ENCODE data around the gene CALR.
A peak's percentile ranks its signal among the peaks of the same experiment; 100 is the strongest.
"Not testable (repeated sequence)": the region's sequence is repeated elsewhere in the genome, so short reads cannot be mapped to it uniquely, and the experiment has no call there.

Gene CALR

DNA sequence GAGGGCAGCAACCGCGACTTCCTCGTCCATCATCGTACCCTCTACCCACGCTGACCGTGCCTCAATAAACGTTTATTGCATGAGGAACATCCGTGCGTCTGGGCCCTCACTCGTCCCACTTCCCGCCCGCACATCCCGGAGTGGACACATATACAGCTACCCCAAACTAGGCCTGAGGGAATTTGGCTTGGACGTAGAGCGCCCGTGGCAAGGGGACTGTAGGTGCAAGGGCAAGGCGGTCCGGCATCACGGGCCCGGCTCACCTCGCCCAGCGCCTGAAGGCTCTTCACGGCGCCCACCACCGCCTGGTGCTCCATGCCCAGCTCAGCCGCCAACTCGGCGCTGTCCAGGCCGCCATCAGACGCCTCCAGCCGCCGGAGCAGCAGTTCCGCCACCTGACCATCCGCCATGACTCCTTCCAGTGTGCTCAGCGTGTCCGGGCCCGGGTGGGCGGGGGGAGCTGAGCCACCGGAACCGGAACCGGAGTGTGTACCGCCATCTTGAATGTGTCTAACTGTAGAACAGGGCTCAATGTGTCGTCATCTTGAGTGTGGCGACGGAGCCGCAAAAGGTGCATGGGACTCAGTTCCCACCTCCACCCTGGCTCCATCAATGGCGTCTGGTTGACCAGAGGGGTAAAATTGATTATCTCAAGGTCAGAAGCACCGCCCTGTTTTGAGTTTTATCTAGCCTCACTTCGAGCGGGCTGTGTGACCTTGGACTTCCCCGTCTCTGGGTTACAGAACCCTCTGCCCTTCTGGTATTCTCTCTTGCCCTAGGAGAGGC lies 4.9 kb upstream of the CALR start, which contains the start of gene FARSA:
TSS of gene FARSA (minus strand) at position 425 of the 786 bp plus-strand sequence. CDS start at position 410, 15 bp downstream.
- peak; percentile 82 for DNase-seq (ENCODE audit: low read depth, low spot score)

DNA sequence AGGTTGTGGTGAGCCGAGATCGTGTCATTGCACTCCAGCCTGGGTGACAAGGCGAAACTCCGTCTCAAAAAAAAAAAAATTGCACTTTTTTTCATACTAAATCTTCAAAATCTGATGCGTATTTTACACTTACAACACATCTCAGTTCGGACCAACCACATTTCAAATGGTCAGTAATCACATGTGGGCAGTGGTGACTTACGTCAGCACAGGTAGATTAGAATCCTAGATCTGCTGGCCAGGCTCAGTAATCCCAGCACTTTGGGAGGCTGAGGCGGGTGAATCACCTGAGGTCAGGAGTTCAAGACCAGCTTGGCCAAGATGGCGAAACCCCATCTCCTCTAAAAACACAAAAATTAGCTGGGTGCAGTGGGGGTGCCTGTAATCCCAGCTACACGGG lies 3.3 kb upstream of the CALR start:
- DNase-seq (ENCODE audit: low read depth, low spot score) = no peak

DNA sequence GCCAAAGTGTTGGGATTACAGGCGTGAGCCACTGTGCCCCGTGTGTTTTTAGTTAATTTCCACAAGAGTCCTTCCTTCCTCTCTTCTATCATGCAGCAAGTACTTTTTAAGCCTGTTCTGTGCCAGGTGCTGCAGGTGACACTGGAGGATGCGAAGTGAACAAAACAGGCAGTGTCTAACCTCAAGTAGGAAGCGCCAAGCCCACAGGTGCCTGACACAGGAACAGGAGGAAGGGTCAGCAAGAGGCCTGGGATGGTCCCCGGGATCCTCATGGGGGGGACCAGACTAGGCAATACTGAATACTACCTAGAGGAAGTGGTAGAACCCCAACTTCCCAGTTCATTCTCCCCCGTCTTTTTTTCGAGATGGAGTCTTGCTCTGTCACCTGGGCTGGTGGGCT lies 1.8 kb upstream of the CALR start:
- DNase-seq (ENCODE audit: low read depth, low spot score) = no peak

GRCh38 chr19:12937093-12937926 lies 1.1 kb upstream of the CALR start:
- DNase-seq (ENCODE audit: low read depth, low spot score) = no peak

DNA sequence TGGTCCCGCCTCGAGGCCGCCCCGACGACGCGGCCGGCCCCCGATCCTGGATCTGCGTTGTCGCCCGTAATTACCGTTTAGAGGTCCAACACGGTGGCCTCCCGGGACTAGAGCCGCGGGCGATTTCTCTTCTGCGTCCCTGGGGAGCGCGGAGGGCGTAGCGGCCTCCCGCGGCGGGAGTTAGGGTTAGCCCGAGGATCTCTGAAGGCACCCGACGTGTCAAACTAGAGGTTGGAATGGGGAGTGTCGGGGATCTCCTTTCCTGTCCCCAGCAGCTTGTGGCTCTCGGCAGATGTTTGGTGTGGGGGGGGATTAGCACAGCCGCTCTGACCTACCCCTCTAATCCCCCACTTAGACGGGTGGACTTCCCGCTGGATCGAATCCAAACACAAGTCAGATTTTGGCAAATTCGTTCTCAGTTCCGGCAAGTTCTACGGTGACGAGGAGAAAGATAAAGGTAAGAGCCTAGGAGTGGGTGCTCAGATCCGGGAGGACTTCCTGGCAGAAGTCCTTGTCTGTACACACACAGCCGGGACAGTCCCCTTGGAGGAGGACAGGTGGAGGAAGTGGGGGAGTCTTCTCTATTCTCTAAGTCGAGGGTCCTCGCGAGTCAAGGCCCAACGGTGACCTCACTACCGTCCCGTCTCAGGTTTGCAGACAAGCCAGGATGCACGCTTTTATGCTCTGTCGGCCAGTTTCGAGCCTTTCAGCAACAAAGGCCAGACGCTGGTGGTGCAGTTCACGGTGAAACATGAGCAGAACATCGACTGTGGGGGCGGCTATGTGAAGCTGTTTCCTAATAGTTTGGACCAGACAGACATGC lies 581 bp downstream of the CALR start:
- DNase-seq (ENCODE audit: low read depth, low spot score) = no peak

DNA sequence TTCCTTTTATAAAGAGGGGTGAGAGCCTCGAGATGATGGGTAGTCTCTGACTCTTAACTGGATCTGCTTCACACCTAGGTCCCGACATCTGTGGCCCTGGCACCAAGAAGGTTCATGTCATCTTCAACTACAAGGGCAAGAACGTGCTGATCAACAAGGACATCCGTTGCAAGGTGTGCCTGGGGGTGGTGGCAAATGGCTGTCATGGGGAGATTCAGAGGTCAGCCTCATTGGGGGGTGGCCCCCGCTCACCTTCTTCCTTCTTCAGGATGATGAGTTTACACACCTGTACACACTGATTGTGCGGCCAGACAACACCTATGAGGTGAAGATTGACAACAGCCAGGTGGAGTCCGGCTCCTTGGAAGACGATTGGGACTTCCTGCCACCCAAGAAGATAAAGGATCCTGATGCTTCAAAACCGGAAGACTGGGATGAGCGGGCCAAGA lies 1.6 kb downstream of the CALR start:
- no peak for DNase-seq (ENCODE audit: low read depth, low spot score)

GRCh38 chr19:12940897-12941296 lies 2.5 kb downstream of the CALR start:
- DNase-seq (ENCODE audit: low read depth, low spot score) = no peak

DNA sequence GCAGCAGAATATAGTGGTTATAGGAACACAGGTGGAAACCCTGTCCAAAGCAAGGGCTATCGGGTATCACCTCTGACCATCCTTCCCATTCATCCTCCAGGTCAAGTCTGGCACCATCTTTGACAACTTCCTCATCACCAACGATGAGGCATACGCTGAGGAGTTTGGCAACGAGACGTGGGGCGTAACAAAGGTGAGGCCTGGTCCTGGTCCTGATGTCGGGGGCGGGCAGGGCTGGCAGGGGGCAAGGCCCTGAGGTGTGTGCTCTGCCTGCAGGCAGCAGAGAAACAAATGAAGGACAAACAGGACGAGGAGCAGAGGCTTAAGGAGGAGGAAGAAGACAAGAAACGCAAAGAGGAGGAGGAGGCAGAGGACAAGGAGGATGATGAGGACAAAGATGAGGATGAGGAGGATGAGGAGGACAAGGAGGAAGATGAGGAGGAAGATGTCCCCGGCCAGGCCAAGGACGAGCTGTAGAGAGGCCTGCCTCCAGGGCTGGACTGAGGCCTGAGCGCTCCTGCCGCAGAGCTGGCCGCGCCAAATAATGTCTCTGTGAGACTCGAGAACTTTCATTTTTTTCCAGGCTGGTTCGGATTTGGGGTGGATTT lies 5.1 kb downstream of the CALR start:
- no peak for DNase-seq (ENCODE audit: low read depth, low spot score)

DNA sequence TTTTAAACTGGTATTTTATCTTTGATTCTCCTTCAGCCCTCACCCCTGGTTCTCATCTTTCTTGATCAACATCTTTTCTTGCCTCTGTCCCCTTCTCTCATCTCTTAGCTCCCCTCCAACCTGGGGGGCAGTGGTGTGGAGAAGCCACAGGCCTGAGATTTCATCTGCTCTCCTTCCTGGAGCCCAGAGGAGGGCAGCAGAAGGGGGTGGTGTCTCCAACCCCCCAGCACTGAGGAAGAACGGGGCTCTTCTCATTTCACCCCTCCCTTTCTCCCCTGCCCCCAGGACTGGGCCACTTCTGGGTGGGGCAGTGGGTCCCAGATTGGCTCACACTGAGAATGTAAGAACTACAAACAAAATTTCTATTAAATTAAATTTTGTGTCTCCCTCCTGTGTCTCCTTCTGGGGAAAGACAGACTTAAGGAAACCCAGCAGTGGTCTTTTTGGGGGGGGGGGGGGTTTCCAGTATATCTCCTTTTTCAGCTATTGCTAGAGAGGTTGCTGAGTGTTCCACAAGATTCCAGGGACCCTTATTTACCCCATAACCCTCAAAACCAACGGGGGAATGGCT lies 5.8 kb downstream of the CALR start:
- DNase-seq (ENCODE audit: low read depth, low spot score) = no peak

GRCh38 chr19:12945479-12946091 lies 7.2 kb downstream of the CALR start, which contains the start of gene RAD23A:
RAD23A (plus strand) TSS chr19:12945862; CDS start chr19:12945949, 87 bp downstream.
- DNase-seq (ENCODE audit: low read depth, low spot score) = peak; percentile 95

- no peak for DNase-seq (ENCODE audit: low read depth, low spot score)
Observed at GRCh38 chr19:12946092-12946721, 7.8 kb downstream of the CALR start.

GRCh38 chr19:12946731-12947496 lies 8.5 kb downstream of the CALR start:
- DNase-seq (ENCODE audit: low read depth, low spot score) = no peak

- DNase-seq (ENCODE audit: low read depth, low spot score) = no peak
Observed at GRCh38 chr19:12947702-12948611, 9.5 kb downstream of the CALR start.

DNA sequence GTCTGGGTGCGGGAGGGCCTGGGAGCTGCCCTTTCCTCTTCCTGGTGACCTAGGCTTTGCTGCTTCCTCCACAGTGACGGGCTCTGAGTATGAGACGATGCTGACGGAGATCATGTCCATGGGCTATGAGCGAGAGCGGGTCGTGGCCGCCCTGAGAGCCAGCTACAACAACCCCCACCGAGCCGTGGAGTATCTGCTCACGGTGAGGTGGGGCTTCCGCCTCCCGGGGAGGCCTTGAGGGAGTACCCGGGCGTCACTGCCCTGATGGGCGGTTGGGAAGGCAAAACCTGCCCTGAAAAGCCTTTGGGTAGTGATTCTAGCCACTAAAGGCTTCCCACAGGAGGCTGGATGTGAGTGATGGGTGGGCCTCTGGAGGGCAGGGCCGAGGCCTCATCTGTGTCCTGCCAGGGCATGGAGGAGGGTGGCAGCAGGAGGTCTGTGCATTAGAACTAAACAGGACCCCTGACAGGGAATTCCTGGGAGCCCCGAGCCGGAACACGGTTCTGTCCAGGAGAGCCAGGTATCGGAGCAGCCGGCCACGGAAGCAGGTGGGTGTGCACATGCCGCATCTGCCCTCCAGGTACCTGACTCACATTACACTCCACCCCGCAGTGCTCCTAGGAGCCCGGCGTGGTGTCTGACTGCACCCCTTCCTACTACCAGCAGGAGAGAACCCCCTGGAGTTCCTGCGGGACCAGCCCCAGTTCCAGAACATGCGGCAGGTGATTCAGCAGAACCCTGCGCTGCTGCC lies 10.4 kb downstream of the CALR start:
- DNase-seq (ENCODE audit: low read depth, low spot score) = no peak

- DNase-seq (ENCODE audit: low read depth, low spot score) = no peak
Observed at GRCh38 chr19:12949363-12950283, 11.2 kb downstream of the CALR start.

GRCh38 chr19:12952050-12952449 lies 13.6 kb downstream of the CALR start:
- not testable (repeated sequence) for DNase-seq (ENCODE audit: low read depth, low spot score)

Data from activated CD4-positive, CD25-positive, alpha-beta regulatory T cell treated with anti-CD3 and anti-CD28 coated beads, Interleukin-2, amount 50 U/mL, for 16 hours (primary cell).